Measurements from ENCODE around the gene HS1BP3.
A peak's percentile ranks its signal among the peaks of the same experiment; 100 is the strongest.

HS1BP3 gene

DNA sequence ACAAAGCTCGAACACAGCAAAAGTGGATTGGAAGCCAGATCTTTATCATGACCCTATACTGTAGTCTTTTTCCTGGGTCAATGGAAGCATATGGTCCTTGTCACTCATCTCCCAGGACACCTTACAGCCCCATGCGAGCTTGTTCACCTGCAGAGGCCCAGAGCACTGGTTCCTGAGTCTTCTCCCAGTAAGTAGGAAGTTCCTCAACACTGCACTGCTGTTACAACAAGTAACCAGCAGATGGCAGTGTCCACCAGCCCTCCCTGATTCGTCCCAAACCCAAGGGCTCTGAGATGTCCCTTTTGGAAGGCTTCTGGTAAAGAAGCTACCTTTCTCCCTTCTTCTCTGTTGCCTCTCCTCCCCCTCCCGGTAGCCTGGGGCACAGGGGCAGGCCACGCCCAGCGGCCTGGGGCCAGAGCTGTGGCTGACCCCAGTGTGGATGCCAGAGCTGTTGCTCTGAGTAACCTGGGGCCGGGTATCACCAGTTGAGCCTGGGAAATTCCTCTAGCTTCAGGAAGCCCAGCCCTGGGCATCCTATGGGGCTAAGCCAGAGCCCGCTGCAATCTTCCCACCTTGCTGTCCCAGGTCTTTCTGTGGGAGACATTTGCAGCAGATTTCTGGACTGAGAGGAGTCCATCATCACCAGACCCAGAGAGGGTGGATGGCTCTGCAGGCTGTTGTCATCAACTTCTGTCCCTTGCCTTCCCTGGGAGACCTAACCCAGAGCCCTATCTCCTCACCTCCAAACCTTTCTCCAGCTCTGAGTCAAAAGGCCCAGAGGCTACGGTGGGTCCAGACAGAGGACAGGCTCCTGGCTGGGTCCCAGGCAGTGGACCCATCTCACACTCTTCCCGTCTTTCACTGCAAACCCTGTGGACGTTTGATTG is 10.8 kb upstream of the HS1BP3 start:
- no peak overlapping the region for H3K4me3 ChIP-seq (ENCODE audit: control insufficient read depth in 1 of 7, extremely low read depth in 1 of 7, insufficient read depth in 4 of 7, low read depth in 2 of 7, low read length in 6 of 7)
- no peaks in the 10 kb centered on the region for H3K9me3 ChIP-seq (ENCODE audit: control extremely low read depth in 1 of 5, control insufficient read depth in 4 of 5, insufficient read depth in 2 of 5, low read depth in 1 of 5, low read length in 4 of 5)
- H3K36me3 ChIP-seq (ENCODE audit: control insufficient read depth in 4 of 4, insufficient read depth in 4 of 4, low read length in 3 of 4) = no peaks in the 10 kb centered on the region
- H3K27me3 ChIP-seq (replicated peaks in 2 of 5; ENCODE audit: control insufficient read depth in 4 of 5, insufficient read depth in 5 of 5, low read length in 4 of 5) = peaks cover 3 to 60% (median 42%) of the 10 kb centered on the region in 5 experiments
- ChIA-PET CTCF (interaction anchor here (0.7 to 8.1 kb wide), 28 partner anchors 9 to 503 kb away, joined by 3 to 115 read pairs (median 5); partner anchors contain the start of genes HS1BP3 and RHOB), POLR2A (no interaction called here)
- WGBS (ENCODE audit: insufficient coverage) = 40% methylated on average over 11 of the region's 11 CpGs
- no peak overlapping the region for H3K27ac ChIP-seq (ENCODE audit: insufficient read depth in 1 of 2, low read depth in 1 of 2, low read length in 2 of 2, poor library complexity in 1 of 2, severe bottlenecking in 2 of 2)
- DNase-seq = peak; percentile 73 to 82 (median 73)
- H3K4me1 ChIP-seq (ENCODE audit: control extremely low read depth in 1 of 4, control insufficient read depth in 4 of 4, insufficient read depth in 4 of 4, low read length in 3 of 4) = peaks cover 0 to 18% (median 14%) of the 10 kb centered on the region in 4 experiments

DNA sequence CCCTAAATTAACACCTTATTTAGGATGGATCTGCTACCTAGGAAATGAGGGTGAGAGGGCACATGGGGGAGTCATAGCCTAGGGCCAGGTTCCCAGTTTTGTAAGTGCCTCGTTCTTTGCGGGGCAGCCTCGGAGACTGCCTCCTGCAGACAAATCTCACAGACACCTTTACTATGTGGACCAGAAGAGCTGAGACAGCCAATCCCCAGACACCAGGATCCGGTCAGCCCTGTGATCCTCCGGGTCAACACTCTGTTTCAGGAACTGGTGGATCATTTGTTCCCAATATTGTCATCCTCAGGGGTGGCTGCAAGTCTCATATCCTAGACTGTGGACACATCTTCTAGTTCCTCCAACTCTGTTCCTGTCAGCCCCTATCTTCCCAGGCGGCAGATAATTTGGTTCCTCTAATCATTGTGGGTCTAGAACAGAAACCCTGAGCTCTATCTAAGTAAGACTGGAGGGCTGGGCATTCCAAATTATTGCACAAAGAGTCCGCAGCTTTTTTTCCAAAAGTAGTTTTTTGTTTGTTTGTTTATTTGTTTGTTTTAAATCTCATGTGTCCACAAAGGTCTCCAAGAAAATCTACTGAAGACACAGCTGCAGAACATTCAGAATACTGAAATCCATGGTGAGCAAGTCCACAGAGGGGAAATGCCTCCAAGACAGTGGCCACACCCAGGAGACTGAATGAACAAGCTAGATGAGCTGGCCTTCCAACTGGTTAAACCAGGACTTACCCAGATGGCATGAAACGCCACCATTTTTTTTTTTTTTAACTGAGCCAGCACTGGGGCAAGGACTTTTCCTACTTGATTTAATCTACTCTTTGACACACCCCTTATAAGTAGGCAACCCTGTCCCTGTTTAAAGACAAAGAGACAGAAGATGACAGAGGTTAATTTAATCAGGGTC is 9.9 kb upstream of the HS1BP3 start:
- Histone ChIP-seq H3K9me3 (ENCODE audit: control extremely low read depth in 1 of 5, control insufficient read depth in 4 of 5, insufficient read depth in 2 of 5, low read depth in 1 of 5, low read length in 4 of 5) (no peaks in the 10 kb centered on the region), H3K36me3 (ENCODE audit: control insufficient read depth in 4 of 4, insufficient read depth in 4 of 4, low read length in 3 of 4) (no peaks in the 10 kb centered on the region), H3K27me3 (replicated peaks in 2 of 5; ENCODE audit: control insufficient read depth in 4 of 5, insufficient read depth in 5 of 5, low read length in 4 of 5) (peaks cover 3 to 51% (median 34%) of the 10 kb centered on the region in 5 experiments), H3K4me1 (ENCODE audit: control extremely low read depth in 1 of 4, control insufficient read depth in 4 of 4, insufficient read depth in 4 of 4, low read length in 3 of 4) (peaks cover 0 to 9% (median 5%) of the 10 kb centered on the region in 4 experiments), H3K4me3 (ENCODE audit: control insufficient read depth in 1 of 7, extremely low read depth in 1 of 7, insufficient read depth in 4 of 7, low read depth in 2 of 7, low read length in 6 of 7) (no peak overlapping the region), H3K27ac (ENCODE audit: insufficient read depth in 1 of 2, low read depth in 1 of 2, low read length in 2 of 2, poor library complexity in 1 of 2, severe bottlenecking in 2 of 2) (no peak overlapping the region)
- ChIA-PET POLR2A (no interaction called here), CTCF (interaction anchor here (0.7 to 8.1 kb wide), 25 partner anchors 9 to 457 kb away, joined by 3 to 115 read pairs (median 5); partner anchors contain the start of genes HS1BP3 and RHOB)
- no peak for DNase-seq
- 60% methylated on average over 7 of the region's 8 CpGs for WGBS (ENCODE audit: insufficient coverage)

DNA sequence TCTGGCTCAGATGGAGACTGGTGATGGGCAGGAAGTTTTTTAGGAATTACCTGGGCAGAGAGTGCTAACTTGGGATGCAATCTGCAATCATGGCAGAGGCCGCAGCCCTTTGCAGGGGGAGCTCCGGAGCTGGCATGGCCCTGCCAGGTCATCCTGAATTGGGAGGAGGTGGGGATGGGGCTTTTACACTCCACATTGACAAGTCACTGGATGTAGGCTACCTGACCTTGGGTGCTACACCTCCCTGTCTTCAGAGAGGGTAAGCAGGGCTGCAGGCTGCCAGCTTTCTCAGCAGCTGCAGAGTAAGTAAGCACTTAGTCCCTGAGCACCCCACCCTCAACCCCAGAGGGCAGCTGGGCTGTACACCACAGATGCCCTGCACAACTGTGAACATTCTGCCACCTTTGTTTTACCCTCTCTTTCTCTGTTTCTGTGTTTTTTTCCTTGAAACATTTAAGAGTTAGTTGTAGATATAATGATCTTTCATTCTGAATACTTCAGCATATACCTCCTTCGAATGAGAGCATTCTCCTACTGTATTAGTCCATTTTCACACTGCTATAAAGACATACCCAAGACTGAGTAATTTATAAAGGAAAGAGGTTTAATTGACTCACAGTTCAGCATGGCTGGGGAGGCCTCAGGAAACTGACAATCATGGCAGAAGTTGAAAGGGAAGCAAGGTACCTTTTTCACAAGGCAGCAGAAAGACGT is 6.8 kb upstream of the HS1BP3 start:
- CTCF ChIA-PET = interaction anchor here (0.7 to 4.2 kb wide), 4 partner anchors 14 to 310 kb away, joined by 3 to 20 read pairs (median 10); no protein-coding TSS in a partner anchor

DNA sequence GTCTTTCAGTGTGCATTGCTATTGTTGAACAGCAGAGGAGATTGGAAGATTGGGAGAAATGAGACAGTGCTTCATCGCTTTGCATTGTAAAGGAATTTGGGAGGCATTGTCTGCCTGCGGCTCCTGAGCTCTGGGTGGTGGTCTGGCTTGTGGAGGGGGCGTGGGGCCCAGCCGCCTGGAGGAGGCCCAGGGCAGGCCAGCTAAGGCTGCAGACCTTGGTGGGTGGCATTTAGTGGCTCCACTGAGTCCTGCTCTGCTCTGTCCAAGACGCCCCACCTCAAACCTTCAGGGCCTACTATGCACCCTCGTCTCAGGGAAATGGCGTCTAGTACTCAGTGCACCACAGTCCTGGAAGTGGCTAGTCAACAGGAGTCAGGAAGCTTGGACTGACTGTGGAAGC is 5.7 kb upstream of the HS1BP3 start:
- Histone ChIP-seq H3K9me3 (ENCODE audit: control extremely low read depth in 1 of 5, control insufficient read depth in 4 of 5, insufficient read depth in 2 of 5, low read depth in 1 of 5, low read length in 4 of 5) (no peaks in the 10 kb centered on the region), H3K4me1 (ENCODE audit: control extremely low read depth in 1 of 4, control insufficient read depth in 4 of 4, insufficient read depth in 4 of 4, low read length in 3 of 4) (peaks cover 0 to 11% (median 7%) of the 10 kb centered on the region in 4 experiments), H3K36me3 (ENCODE audit: control insufficient read depth in 4 of 4, insufficient read depth in 4 of 4, low read length in 3 of 4) (no peaks in the 10 kb centered on the region), H3K27ac (ENCODE audit: insufficient read depth in 1 of 2, low read depth in 1 of 2, low read length in 2 of 2, poor library complexity in 1 of 2, severe bottlenecking in 2 of 2) (no peak overlapping the region), H3K27me3 (replicated peaks in 2 of 5; ENCODE audit: control insufficient read depth in 4 of 5, insufficient read depth in 5 of 5, low read length in 4 of 5) (peaks cover 0 to 9% (median 3%) of the 10 kb centered on the region in 5 experiments), H3K4me3 (ENCODE audit: control insufficient read depth in 1 of 7, extremely low read depth in 1 of 7, insufficient read depth in 4 of 7, low read depth in 2 of 7, low read length in 6 of 7) (no peak overlapping the region)
- 96% methylated on average over 7 of the region's 7 CpGs for WGBS (ENCODE audit: insufficient coverage)
- ChIA-PET CTCF (interaction anchor here (0.6 to 4.2 kb wide), 4 partner anchors 13 to 1322 kb away, joined by 3 to 20 read pairs (median 10); no protein-coding TSS in a partner anchor), POLR2A (no interaction called here)
- no peak for DNase-seq

More for the DNA sequence above, 6.8 kb upstream of the HS1BP3 start:
- H3K4me1 ChIP-seq (ENCODE audit: control extremely low read depth in 1 of 4, control insufficient read depth in 4 of 4, insufficient read depth in 4 of 4, low read length in 3 of 4) = peaks cover 0 to 9% (median 3%) of the 10 kb centered on the region in 4 experiments
- DNase-seq = no peak
- WGBS (ENCODE audit: insufficient coverage) = 63% methylated on average over 3 of the region's 4 CpGs
- no peaks in the 10 kb centered on the region for H3K36me3 ChIP-seq (ENCODE audit: control insufficient read depth in 4 of 4, insufficient read depth in 4 of 4, low read length in 3 of 4)
- peaks cover 2 to 21% (median 9%) of the 10 kb centered on the region in 5 experiments for H3K27me3 ChIP-seq (replicated peaks in 2 of 5; ENCODE audit: control insufficient read depth in 4 of 5, insufficient read depth in 5 of 5, low read length in 4 of 5)
- no peak overlapping the region for H3K27ac ChIP-seq (ENCODE audit: insufficient read depth in 1 of 2, low read depth in 1 of 2, low read length in 2 of 2, poor library complexity in 1 of 2, severe bottlenecking in 2 of 2)
- no peaks in the 10 kb centered on the region for H3K9me3 ChIP-seq (ENCODE audit: control extremely low read depth in 1 of 5, control insufficient read depth in 4 of 5, insufficient read depth in 2 of 5, low read depth in 1 of 5, low read length in 4 of 5)
- H3K4me3 ChIP-seq (ENCODE audit: control insufficient read depth in 1 of 7, extremely low read depth in 1 of 7, insufficient read depth in 4 of 7, low read depth in 2 of 7, low read length in 6 of 7) = no peak overlapping the region
- POLR2A ChIA-PET = no interaction called here

DNA sequence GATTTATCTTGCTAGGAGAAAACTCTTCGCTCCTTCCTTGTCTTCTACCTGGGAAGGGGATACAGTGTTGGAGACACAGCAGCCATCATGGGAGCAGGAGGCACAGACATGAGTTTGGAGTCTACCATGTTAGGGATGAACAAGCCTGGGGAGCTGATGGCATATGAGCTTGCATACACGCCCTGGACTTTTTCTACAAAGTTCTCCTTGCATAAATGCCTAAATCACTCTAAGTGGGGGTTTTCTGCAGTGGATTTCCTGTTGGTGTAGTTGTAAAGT is 3.6 kb upstream of the HS1BP3 start:
- Histone ChIP-seq H3K27me3 (replicated peaks in 2 of 5; ENCODE audit: control insufficient read depth in 4 of 5, insufficient read depth in 5 of 5, low read length in 4 of 5) (no peaks in the 10 kb centered on the region), H3K4me1 (ENCODE audit: control extremely low read depth in 1 of 4, control insufficient read depth in 4 of 4, insufficient read depth in 4 of 4, low read length in 3 of 4) (peaks cover 2 to 27% (median 19%) of the 10 kb centered on the region in 4 experiments), H3K27ac (ENCODE audit: insufficient read depth in 1 of 2, low read depth in 1 of 2, low read length in 2 of 2, poor library complexity in 1 of 2, severe bottlenecking in 2 of 2) (no peak overlapping the region), H3K9me3 (ENCODE audit: control extremely low read depth in 1 of 5, control insufficient read depth in 4 of 5, insufficient read depth in 2 of 5, low read depth in 1 of 5, low read length in 4 of 5) (no peaks in the 10 kb centered on the region), H3K4me3 (ENCODE audit: control insufficient read depth in 1 of 7, extremely low read depth in 1 of 7, insufficient read depth in 4 of 7, low read depth in 2 of 7, low read length in 6 of 7) (no peak overlapping the region), H3K36me3 (ENCODE audit: control insufficient read depth in 4 of 4, insufficient read depth in 4 of 4, low read length in 3 of 4) (no peaks in the 10 kb centered on the region)
- no peak for DNase-seq
- ChIA-PET CTCF (interaction anchor here (1.2 to 4.2 kb wide), 4 partner anchors 9 to 308 kb away, joined by 3 to 20 read pairs (median 5); no protein-coding TSS in a partner anchor), POLR2A (no interaction called here)
- 81% methylated on average over 2 of the region's 2 CpGs for WGBS (ENCODE audit: insufficient coverage)

DNA sequence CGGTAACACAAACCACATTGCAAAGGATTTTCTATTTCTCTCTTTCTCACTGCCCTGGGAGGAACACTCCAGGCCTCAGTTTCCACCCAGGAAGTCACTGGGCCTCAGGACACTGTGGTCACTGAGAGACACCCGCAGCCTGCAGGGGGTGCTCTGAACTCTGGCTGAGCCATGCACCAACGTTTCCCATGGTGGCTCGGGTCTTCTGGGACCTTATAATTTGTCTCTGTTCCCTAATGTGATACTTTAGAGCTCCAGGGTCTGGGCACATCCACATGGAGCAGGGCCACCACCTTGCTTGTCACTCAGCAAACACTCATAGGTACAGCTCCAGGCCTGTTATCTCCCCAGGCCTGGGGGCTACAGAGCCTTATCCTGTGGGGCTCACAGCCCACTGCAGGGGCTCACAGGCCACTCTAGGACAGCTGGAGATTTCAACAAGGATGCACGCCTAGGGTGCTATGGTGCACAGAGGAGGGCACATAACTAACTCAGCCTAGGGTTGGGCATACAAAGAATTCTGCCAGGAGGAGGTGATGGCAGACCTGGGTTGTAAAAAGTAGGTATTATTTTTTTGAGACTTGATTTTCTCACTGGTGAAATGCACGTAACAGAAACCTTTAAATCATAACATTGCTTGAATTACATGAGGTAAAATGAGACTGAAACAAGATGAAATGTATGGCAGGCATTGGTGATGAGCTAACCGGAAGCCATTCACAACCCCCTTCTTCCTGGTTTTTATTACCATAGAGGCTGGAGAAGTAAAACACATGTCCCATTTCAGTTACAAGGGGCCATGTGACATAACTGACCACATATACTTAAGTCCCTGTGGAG is 3.0 kb upstream of the HS1BP3 start:
- Histone ChIP-seq H3K4me1 (ENCODE audit: control extremely low read depth in 1 of 4, control insufficient read depth in 4 of 4, insufficient read depth in 4 of 4, low read length in 3 of 4) (peaks cover 2 to 29% (median 19%) of the 10 kb centered on the region in 4 experiments), H3K4me3 (ENCODE audit: control insufficient read depth in 1 of 7, extremely low read depth in 1 of 7, insufficient read depth in 4 of 7, low read depth in 2 of 7, low read length in 6 of 7) (no peak overlapping the region), H3K9me3 (ENCODE audit: control extremely low read depth in 1 of 5, control insufficient read depth in 4 of 5, insufficient read depth in 2 of 5, low read depth in 1 of 5, low read length in 4 of 5) (no peaks in the 10 kb centered on the region), H3K27me3 (replicated peaks in 2 of 5; ENCODE audit: control insufficient read depth in 4 of 5, insufficient read depth in 5 of 5, low read length in 4 of 5) (no peaks in the 10 kb centered on the region), H3K27ac (ENCODE audit: insufficient read depth in 1 of 2, low read depth in 1 of 2, low read length in 2 of 2, poor library complexity in 1 of 2, severe bottlenecking in 2 of 2) (no peak overlapping the region), H3K36me3 (ENCODE audit: control insufficient read depth in 4 of 4, insufficient read depth in 4 of 4, low read length in 3 of 4) (no peaks in the 10 kb centered on the region)
- CTCF ChIA-PET = interaction anchor here (1.1 to 4.3 kb wide), 4 partner anchors 8 to 309 kb away, joined by 3 to 48 read pairs (median 12); no protein-coding TSS in a partner anchor
- POLR2A ChIA-PET = no interaction called here
- no peak for DNase-seq
- 90% methylated on average over 7 of the region's 7 CpGs for WGBS (ENCODE audit: insufficient coverage)

Data from common myeloid progenitor, CD34-positive (primary cell).